Mesodermal cell (in vitro differentiated cells): ENCODE results near the gene CTCFL.

ENCODE experiments used
- H3K27ac ChIP-seq: 2 replicates; pipeline ENCODE4 v1.7.0; 2013; ENCODE audit warnings: mild to moderate bottlenecking, low read depth, low read length, moderate library complexity; ENCODE audit not compliant: severe bottlenecking
- H3K36me3 ChIP-seq: 2 replicates; pipeline ENCODE4 v1.7.1; 2013; ENCODE audit warnings: mild to moderate bottlenecking, low read length, moderate library complexity; ENCODE audit not compliant: control insufficient read depth, insufficient read depth
- H3K4me1 ChIP-seq: one replicate; pipeline ENCODE4 v1.7.1; 2013; ENCODE audit warnings: mild to moderate bottlenecking, low read length; ENCODE audit not compliant: insufficient read depth, control insufficient read depth, poor library complexity, severe bottlenecking
- H3K4me3 ChIP-seq: 2 replicates; pipeline ENCODE4 v1.7.0; 2013; ENCODE audit warnings: low read length, control low read depth, mild to moderate bottlenecking; ENCODE audit not compliant: insufficient read depth, poor library complexity, severe bottlenecking; ENCODE audit errors: extremely low read depth
- H3K9me3 ChIP-seq: 2 replicates; pipeline ENCODE4 v1.7.1; 2013; ENCODE audit warnings: mild to moderate bottlenecking, low read length, moderate library complexity; ENCODE audit not compliant: control insufficient read depth
- WGBS, 2 experiments: methylation state at CpG; one replicate each; pipeline ENCODE4 v1.1.5; 2013; ENCODE audit warnings: missing lambda C conversion rate in 2 of 2; ENCODE audit not compliant: insufficient coverage in 2 of 2; 5-methylcytosine and 5-hydroxymethylcytosine counted together

Gene CTCFL

GRCh38 chr20:57459897-57460296 lies 65.0 kb downstream of the CTCFL start:
- 80% methylated on average over 5 of the region's 5 CpGs for WGBS, 2 experiments
- H3K36me3 ChIP-seq: no peaks in the 10 kb centered on the region
- no peak overlapping the region for H3K4me3 ChIP-seq
- no peaks in the 10 kb centered on the region for H3K9me3 ChIP-seq
- H3K4me1 ChIP-seq: no peaks in the 10 kb centered on the region
- H3K27ac ChIP-seq: no peak overlapping the region

DNA sequence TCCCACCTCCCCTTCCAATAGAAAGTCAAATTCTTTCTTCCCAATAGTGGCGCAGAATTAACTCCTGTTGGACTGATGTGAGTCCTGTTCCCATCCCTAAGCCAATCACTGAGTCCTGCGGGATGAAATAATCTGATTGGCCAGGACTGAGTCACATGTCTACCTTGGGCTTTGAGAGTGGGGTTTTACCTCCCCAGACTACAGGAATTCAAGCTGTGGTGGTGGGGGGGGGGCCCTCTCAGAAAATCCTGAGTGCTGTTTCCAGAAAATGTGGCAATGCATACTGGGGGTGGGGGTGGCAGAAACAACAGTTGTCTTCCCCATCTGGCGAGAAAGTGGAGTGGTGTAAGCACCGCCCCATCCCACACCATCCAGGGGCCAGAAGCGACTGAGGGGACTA lies 65.7 kb downstream of the CTCFL start:
- Histone ChIP-seq H3K4me3 (no peak overlapping the region), H3K9me3 (no peaks in the 10 kb centered on the region), H3K27ac (no peak overlapping the region), H3K36me3 (no peaks in the 10 kb centered on the region), H3K4me1 (no peaks in the 10 kb centered on the region)
- WGBS, 2 experiments: 100% methylated on average over 1 to 2 of the region's 5 CpGs

DNA sequence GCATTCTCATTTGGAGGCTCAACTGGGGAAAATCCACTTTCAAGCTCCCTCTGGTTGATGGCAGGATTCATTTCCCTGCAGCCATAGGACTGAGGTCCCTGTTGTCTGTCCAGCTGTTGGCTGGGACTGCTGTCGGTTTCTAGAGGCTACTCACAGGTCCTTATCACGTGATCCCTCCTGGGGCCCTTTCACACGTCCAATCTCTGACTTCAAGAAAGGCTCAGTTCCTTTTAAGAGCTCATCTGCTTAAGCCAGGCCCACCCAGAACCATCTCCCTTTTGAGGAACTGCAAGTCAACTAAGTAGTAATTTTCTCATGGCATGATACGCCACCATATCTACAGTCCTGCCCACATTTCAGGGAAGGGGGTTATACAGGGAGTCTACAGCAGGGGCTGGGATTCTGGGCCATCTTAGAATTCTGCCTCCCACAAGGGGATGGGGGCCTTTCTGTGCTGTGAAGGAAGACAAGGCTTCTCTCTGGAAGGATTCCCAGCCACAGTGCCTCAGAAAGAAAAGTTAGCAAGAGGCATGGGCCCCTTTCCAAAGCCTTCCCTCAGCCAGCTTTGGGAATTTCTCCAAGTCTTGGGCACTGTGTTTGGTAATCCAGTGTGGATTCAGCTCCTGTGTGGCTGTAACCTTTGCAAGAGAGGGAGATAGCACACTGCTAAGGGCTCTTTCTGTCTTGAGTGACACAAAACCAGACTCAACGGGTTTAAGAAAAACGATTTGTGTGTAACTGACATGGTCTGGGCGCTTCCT lies 66.4 kb downstream of the CTCFL start:
- Histone ChIP-seq H3K4me3 (no peak overlapping the region), H3K36me3 (no peaks in the 10 kb centered on the region), H3K27ac (no peak overlapping the region), H3K9me3 (no peaks in the 10 kb centered on the region), H3K4me1 (no peaks in the 10 kb centered on the region)
- 88 to 95% methylated on average over 6 of the region's 7 CpGs for WGBS, 2 experiments

GRCh38 chr20:57457243-57458095 lies 67.5 kb downstream of the CTCFL start:
- Histone ChIP-seq H3K4me1 (no peaks in the 10 kb centered on the region), H3K4me3 (no peak overlapping the region), H3K27ac (no peak overlapping the region), H3K9me3 (no peaks in the 10 kb centered on the region), H3K36me3 (no peaks in the 10 kb centered on the region)
- WGBS, 2 experiments: 93 to 95% methylated on average over 19 to 21 of the region's 21 CpGs

- Histone ChIP-seq H3K9me3 (no peaks in the 10 kb centered on the region), H3K36me3 (no peaks in the 10 kb centered on the region), H3K4me1 (no peaks in the 10 kb centered on the region), H3K4me3 (no peak overlapping the region), H3K27ac (no peak overlapping the region)
- 96% methylated on average over 12 to 13 of the region's 13 CpGs for WGBS, 2 experiments
Observed at GRCh38 chr20:57456116-57456515, 68.8 kb downstream of the CTCFL start.

DNA sequence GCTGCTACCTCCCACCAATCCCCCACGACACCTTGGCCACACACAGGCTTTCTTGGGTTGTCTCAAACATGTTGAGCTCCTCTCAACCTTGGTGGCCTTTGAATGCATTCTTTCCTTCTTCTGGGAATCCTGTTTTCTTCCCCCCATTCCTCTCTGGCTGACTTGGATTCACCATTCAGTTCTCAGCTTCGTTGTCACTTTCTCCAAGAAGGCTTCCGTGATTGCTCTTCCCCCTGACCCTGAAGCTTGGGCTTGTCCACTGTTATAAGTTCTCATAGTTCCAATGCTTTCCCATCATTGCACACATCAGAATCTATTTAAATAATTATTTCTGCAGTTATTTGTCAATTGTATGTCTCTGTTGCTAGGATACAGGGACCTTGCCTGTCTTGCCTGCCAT lies 69.6 kb downstream of the CTCFL start:
- no peak overlapping the region for H3K27ac ChIP-seq
- H3K9me3 ChIP-seq: no peaks in the 10 kb centered on the region
- H3K36me3 ChIP-seq: no peaks in the 10 kb centered on the region
- no peaks in the 10 kb centered on the region for H3K4me1 ChIP-seq
- H3K4me3 ChIP-seq: no peak overlapping the region
- WGBS, 2 experiments: 35 to 75% methylated on average over 2 to 3 of the region's 3 CpGs

DNA sequence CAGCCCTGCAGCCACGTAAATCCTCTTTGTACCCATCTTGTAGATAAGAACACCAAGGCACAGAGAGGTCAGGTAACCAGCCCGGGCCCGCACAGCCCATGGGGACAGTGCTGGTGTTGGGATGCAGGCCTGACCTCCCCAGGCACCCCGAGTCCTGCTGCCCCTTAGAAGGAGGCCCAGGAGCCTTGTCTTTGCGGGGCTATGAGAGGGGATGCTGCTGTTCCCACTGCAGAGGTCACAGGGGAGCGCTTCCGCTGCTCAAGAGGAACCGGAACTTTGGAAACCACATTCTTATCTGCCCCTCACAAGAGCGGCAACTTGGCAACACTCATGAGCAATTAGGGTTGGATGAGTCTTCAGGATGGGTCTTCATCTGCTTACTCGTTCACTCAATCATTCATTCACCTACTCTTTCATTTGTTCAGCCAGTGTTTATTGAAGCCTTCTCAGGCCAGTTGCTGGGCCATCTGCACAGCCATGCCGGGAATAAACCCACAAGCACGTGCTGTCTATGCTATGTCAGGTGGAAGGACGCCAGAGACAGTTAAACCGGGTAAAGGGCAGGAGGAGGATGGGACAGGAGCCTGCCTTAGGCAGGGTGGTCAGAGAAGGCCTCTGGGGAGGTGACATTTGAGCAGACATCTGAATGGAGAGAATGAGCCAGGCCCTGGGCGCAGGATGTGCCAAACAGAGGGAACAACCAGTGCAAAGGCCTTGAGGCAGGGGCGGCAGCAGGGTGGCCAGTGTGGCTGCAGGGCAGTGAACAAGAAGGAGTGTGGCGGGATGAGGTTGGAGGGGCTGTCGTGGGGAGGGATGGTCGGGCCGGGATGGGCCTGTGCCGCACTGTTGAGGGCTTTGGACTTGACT lies 72.9 kb downstream of the CTCFL start:
- no peak overlapping the region for H3K27ac ChIP-seq
- 91 to 96% methylated on average over 18 to 19 of the region's 21 CpGs for WGBS, 2 experiments
- no peaks in the 10 kb centered on the region for H3K36me3 ChIP-seq
- no peak overlapping the region for H3K4me3 ChIP-seq
- H3K9me3 ChIP-seq: no peaks in the 10 kb centered on the region
- H3K4me1 ChIP-seq: no peaks in the 10 kb centered on the region

DNA sequence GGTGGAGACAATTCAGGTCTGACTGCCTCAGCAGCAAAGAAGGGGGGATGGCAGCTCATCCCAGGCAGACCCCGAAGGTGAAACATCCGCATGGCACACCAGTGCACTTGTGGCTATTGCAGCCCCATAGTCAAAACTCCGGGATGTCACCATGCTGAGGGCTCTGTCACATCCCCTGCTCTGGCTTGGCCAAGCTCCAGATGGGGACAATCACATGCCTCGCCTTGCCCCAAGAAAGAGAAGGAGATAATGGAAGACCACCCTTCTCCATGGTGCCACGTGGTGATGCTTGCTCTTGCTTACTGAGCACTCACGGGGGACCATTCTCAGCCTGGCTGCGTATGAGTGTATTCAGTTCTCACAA lies 73.5 kb downstream of the CTCFL start:
- Histone ChIP-seq H3K9me3 (no peaks in the 10 kb centered on the region), H3K36me3 (no peaks in the 10 kb centered on the region), H3K4me3 (no peak overlapping the region), H3K27ac (no peak overlapping the region), H3K4me1 (no peaks in the 10 kb centered on the region)
- 92% methylated on average over 6 to 7 of the region's 7 CpGs for WGBS, 2 experiments

- Histone ChIP-seq H3K9me3 (no peaks in the 10 kb centered on the region), H3K27ac (no peak overlapping the region), H3K36me3 (no peaks in the 10 kb centered on the region), H3K4me1 (no peaks in the 10 kb centered on the region), H3K4me3 (no peak overlapping the region)
- WGBS, 2 experiments: 91 to 93% methylated on average over 10 to 13 of the region's 13 CpGs
Observed at GRCh38 chr20:57450931-57451330, 74.0 kb downstream of the CTCFL start.

DNA sequence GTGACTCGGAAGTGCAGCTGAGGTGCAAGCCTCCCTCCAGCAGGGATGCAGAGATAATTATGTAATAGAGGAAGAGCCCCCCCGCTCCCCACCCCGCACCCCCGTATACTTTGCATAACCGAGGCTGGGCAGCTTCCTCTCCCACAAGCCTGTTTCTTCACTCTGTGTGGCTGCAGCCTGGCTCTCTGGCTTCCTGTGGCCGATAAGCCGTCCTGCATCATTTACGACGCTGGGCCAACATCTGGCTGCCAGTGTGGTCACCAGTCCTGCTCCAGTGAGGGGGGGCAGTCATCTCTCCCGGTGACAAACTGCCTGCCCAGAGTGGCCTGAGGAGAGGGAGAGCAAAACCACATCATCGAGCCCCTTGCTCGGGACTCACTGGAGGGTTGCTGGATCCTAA lies 74.5 kb downstream of the CTCFL start:
- no peak overlapping the region for H3K4me3 ChIP-seq
- H3K27ac ChIP-seq: no peak overlapping the region
- H3K36me3 ChIP-seq: no peaks in the 10 kb centered on the region
- WGBS, 2 experiments: 65 to 84% methylated on average over 9 of the region's 12 CpGs
- no peaks in the 10 kb centered on the region for H3K9me3 ChIP-seq
- no peaks in the 10 kb centered on the region for H3K4me1 ChIP-seq
